Astrocyte of the cerebellum (primary cell): ENCODE measurements around the gene PRDM1.

Source experiments
- DNase-seq: peaks from one replicate; pipeline ENCODE4 v3.0.0-alpha.2; 2011; ENCODE audit warnings: low read depth
- H3K4me3 ChIP-seq: 2 replicates; pipeline ENCODE4 v1.5.1; 2011; ENCODE audit warnings: mild to moderate bottlenecking, low read depth, low read length, moderate library complexity
- in situ Hi-C: cut with HindIII; loops from 2 replicates; pipeline ENCODE4 v1.10.0; 2017; ENCODE audit warnings: low sequenced_read_pairs
- TF ChIP-seq, protein P1 (sequence below): IDR thresholded peaks from 2 replicates; pipeline ENCODE4 v1.5.1; 2012; ENCODE audit warnings: low read length, low read depth, moderate library complexity, mild to moderate bottlenecking; ENCODE audit errors: missing control alignments

The PRDM1 gene

DNA sequence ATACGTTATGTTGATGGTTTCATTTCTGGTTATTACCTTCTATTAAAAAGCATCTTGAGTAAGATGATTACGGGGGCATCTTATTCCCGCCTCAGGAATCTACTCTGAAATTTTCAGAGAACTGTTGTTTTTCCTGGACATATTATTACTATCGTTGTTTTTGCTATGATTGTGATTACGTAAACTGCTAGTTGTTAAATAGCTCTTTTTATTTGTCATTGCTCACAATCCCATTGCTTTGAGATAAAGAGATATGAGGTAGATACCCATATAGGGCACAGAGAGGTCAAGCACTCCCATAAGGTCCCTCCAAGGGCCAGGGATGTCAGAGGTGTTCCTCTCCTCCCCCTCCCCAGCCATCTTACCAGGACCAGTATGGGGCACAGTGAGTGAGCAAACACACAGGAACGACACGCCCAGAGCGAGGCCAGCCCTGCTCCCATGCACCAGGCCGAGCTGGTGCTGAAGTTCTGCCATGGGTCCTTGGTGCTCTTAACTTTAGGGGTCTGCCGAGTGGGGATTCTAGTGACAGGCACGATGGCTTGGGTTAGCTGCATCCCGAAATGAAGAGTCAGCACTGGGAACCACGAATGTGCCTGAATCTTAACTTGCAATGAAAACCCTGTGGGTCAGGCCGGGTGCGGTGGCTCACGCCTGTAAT is 49.9 kb downstream of the PRDM1 start:
- in situ Hi-C loops, result no loop called here
- no peak overlapping the region for H3K4me3 ChIP-seq
- DNase-seq, result no peak
- TF ChIP-seq, protein P1, sequence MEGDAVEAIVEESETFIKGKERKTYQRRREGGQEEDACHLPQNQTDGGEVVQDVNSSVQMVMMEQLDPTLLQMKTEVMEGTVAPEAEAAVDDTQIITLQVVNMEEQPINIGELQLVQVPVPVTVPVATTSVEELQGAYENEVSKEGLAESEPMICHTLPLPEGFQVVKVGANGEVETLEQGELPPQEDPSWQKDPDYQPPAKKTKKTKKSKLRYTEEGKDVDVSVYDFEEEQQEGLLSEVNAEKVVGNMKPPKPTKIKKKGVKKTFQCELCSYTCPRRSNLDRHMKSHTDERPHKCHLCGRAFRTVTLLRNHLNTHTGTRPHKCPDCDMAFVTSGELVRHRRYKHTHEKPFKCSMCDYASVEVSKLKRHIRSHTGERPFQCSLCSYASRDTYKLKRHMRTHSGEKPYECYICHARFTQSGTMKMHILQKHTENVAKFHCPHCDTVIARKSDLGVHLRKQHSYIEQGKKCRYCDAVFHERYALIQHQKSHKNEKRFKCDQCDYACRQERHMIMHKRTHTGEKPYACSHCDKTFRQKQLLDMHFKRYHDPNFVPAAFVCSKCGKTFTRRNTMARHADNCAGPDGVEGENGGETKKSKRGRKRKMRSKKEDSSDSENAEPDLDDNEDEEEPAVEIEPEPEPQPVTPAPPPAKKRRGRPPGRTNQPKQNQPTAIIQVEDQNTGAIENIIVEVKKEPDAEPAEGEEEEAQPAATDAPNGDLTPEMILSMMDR, result no peak

DNA sequence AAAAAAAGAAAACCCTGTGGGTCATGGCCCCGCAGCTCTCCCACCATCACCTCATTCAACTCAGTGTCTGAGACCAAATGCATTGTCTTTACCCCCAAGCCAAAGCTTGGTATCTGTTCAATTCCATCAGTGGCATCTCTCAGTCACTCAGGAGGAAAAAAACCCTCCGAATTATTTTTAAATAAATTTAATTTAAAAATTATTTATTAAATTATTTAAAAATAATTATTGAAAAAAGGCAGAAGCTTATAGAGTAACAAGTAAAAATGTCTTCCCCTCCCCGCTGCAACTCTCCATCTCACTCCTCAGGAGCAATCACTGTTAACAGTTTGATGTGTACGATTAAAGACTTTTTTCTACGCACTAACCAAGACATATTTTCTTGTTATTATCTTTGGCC is 50.7 kb downstream of the PRDM1 start:
- no peak overlapping the region for H3K4me3 ChIP-seq
- TF ChIP-seq, protein P1, result no peak
- in situ Hi-C loops, result no loop called here
- DNase-seq, result no peak

DNA sequence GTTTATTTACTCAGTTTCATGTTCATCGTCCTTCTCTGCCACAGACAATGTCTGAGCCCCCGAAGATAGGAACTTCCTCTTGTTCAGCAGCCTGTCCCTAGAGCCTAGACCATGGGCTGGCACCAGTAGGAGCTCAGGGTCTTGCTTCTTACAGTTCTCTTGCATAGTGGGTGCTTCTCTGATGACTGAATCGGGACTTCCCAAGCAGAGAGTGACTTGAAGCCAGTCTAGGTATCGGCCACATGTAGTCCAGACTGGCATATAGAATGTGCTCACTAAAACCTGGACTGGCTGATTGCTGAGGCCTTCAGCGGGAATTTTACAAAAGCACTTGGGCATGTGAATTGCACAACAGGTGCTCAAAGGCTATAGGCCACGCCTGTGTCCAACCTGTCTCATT is 52.0 kb downstream of the PRDM1 start:
- in situ Hi-C loops, result no loop called here
- DNase-seq, result no peak
- H3K4me3 ChIP-seq, result no peak overlapping the region
- TF ChIP-seq, protein P1, result no peak

DNA sequence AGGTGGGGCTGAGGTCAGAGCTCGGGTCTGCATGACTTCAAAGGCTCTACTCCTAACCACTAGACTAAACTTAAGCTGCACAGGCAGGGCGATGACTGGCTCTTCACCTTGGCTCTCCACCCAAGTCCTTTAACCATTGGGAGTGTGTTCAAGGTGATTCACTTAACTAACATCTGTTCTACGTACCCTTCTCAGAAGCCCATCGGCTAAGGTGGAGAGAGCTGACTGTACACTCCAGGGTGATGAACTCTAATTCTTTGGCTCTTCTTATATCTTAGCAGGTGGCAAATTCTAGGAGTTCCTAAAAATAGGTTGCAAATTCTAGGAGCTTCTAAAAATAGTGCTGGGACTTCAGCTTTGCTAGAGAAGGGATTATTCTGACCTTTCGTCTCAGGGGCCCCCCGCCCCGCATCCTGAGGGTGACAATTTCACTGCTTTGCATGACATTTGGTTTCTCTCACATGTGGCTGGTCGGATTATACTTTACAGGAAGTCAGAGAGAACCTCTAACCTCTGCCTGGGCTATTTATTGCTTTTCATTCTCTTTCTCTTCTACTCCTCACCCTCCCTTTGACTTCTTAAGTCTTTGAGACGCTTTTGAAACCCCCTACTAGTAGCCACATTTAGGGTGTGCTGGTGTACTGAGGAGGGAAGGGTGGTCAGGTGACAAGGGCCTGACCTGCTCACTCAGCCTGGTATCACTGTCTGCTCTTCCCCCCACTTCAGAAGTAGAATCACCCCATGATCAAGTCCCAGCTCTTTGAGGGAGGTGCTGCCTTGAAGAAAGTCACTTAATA is 55.5 kb downstream of the PRDM1 start:
- TF ChIP-seq, protein P1, result no peak
- in situ Hi-C loops, result no loop called here
- DNase-seq, result no peak
- no peak overlapping the region for H3K4me3 ChIP-seq

DNA sequence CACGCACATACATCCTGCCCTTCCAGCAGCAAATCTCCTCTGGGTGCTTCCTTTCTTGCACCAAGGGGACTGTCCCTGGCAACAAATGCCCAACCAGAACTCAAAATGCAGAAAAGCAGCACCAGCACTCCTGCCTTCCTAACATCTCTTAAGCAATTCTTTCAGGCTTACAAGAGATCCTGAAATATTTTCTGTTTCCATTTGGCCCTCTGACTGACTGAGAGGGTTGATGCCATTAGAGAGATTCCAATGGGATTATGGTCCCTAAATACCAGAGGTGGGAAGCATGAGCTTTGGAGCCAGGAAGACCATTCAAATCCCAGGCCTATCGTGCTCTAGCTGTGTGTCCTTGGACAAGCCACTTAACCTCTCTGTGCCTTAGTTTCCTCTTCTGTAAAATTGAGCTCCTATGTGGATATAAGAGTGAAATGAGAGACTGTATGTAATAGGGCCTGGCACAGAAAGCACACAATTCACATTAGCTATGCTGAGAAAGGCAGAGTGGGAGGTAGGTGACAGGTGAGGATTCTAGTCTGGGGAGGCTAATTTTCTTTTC is 56.8 kb downstream of the PRDM1 start:
- in situ Hi-C loops, result no loop called here
- DNase-seq, result no peak
- TF ChIP-seq, protein P1, result no peak
- H3K4me3 ChIP-seq, result no peak overlapping the region

DNA sequence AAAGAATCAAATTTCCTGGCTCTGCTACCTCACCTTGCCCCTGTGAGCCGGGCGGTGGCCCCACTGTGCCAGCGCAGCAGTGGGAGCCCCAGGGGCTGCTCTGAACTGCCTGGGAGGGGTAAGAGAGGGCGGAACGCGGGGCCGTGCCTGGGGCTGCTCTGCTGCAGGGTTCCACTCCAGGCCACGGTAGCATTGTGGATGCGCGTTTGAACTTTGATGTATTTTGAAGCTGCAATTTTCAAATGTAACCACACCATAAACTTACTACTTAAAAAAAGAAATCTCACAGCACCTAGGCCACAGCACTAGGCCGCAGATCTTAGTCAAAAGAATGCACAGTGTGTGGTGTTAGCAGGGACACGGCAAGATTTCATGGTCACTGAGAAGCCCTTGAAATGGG is 57.5 kb downstream of the PRDM1 start:
- TF ChIP-seq, protein P1, result no peak
- in situ Hi-C loops, result no loop called here
- H3K4me3 ChIP-seq, result no peak overlapping the region

More for the DNA sequence above, 57.5 kb downstream of the PRDM1 start:
- DNase-seq, result no peak
